ENCODE data around the gene ORM1.
"Not testable (repeated sequence)": the region's sequence is repeated elsewhere in the genome, so short reads cannot be mapped to it uniquely, and the experiment has no call there.

The ORM1 gene

DNA sequence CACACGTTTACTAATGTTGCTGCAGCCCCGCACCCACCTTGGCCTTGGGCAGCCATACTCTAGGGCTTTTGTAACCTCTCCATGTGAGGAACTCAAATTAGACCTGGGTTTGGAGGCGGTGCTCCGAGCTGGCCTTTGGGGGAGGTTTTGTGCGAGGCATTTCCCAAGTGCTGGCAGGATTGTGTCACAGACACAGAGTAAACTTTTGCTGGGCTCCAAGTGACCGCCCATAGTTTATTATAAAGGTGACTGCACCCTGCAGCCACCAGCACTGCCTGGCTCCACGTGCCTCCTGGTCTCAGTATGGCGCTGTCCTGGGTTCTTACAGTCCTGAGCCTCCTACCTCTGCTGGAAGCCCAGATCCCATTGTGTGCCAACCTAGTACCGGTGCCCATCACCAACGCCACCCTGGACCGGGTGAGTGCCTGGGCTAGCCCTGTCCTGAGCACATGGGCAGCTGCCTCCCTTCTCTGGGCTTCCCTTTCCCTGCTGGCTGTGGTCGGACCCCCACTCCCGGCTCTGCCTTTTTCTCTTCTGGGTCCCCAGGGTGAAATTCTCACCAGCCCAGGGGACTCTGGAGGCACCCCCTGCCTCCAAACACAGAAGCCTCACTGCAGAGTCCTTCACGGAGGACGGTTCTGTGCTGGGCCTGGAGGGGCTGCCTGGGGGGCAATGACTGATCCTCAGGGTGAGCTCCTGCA lies at the start of gene ORM1:
TSS of gene ORM1 (plus strand) at position 268 of the 701 bp plus-strand sequence. CDS start at position 304, 36 bp downstream.
- H3F3A ChIP-seq (ENCODE audit: insufficient read depth, low read length); H3K27me3 ChIP-seq (ENCODE audit: insufficient read depth, low read length); H3K27ac ChIP-seq (ENCODE audit: low read depth, low read length, poor library complexity, severe bottlenecking); H3K9me2 ChIP-seq (ENCODE audit: low read depth, low read length); H3K4me1 ChIP-seq (ENCODE audit: insufficient read depth, low read length, severe bottlenecking); H3K4me3 ChIP-seq (ENCODE audit: low read depth, low read length, poor library complexity, severe bottlenecking); H3K79me2 ChIP-seq (ENCODE audit: insufficient read depth, low read length); H2AFZ ChIP-seq (ENCODE audit: low read length); H3K9me3 ChIP-seq (ENCODE audit: low read length); H3K9ac ChIP-seq (ENCODE audit: low read length); H4K20me1 ChIP-seq (ENCODE audit: insufficient read depth, low read length); H3K36me3 ChIP-seq (ENCODE audit: insufficient read depth, low read length); H3K4me2 ChIP-seq (ENCODE audit: low read length): not testable (repeated sequence)

DNA sequence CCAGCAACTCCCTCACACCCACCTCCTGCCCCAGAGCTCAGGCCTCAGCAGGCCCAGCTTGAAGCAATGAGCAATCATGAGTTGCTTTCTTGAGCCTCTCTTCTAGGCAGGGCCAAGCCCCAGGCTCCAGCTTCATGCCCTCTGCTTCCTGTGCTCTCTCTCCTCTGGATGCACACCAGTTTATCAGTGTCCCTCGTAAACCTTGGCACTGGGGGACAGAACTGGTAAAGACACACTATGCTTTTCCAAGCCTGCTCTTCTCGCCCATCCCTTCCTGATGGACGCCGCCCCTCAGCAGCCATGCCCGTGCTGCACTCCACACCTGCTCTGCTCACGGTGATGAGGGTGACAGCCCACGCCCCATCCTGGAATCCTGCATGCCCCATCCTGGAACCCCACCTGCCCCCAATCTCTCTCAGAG lies 49.4 kb upstream of the ORM1 start:
- Histone ChIP-seq H3F3A (ENCODE audit: insufficient read depth, low read length) (no peaks in the 10 kb centered on the region), H3K4me2 (ENCODE audit: low read length) (no peak overlapping the region), H3K9ac (ENCODE audit: low read length) (no peak overlapping the region), H4K20me1 (ENCODE audit: insufficient read depth, low read length) (no peaks in the 10 kb centered on the region), H3K36me3 (ENCODE audit: insufficient read depth, low read length) (no peaks in the 10 kb centered on the region), H3K79me2 (ENCODE audit: insufficient read depth, low read length) (no peaks in the 10 kb centered on the region), H3K4me1 (ENCODE audit: insufficient read depth, low read length, severe bottlenecking) (no peaks in the 10 kb centered on the region), H2AFZ (ENCODE audit: low read length) (no peak overlapping the region), H3K9me2 (ENCODE audit: low read depth, low read length) (no peaks in the 10 kb centered on the region), H3K9me3 (ENCODE audit: low read length) (no peaks in the 10 kb centered on the region), H3K27ac (ENCODE audit: low read depth, low read length, poor library complexity, severe bottlenecking) (no peak overlapping the region), H3K27me3 (ENCODE audit: insufficient read depth, low read length) (no peaks in the 10 kb centered on the region), H3K4me3 (ENCODE audit: low read depth, low read length, poor library complexity, severe bottlenecking) (no peak overlapping the region)
- TF ChIP-seq, protein P1, sequence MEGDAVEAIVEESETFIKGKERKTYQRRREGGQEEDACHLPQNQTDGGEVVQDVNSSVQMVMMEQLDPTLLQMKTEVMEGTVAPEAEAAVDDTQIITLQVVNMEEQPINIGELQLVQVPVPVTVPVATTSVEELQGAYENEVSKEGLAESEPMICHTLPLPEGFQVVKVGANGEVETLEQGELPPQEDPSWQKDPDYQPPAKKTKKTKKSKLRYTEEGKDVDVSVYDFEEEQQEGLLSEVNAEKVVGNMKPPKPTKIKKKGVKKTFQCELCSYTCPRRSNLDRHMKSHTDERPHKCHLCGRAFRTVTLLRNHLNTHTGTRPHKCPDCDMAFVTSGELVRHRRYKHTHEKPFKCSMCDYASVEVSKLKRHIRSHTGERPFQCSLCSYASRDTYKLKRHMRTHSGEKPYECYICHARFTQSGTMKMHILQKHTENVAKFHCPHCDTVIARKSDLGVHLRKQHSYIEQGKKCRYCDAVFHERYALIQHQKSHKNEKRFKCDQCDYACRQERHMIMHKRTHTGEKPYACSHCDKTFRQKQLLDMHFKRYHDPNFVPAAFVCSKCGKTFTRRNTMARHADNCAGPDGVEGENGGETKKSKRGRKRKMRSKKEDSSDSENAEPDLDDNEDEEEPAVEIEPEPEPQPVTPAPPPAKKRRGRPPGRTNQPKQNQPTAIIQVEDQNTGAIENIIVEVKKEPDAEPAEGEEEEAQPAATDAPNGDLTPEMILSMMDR (IDR thresholded peaks at IDR 0.05; ENCODE audit: low read length) = no peak
- TF ChIP-seq EZH2 (IDR thresholded peaks at IDR 0.05; ENCODE audit: borderline replicate concordance, low read length) = no peak

DNA sequence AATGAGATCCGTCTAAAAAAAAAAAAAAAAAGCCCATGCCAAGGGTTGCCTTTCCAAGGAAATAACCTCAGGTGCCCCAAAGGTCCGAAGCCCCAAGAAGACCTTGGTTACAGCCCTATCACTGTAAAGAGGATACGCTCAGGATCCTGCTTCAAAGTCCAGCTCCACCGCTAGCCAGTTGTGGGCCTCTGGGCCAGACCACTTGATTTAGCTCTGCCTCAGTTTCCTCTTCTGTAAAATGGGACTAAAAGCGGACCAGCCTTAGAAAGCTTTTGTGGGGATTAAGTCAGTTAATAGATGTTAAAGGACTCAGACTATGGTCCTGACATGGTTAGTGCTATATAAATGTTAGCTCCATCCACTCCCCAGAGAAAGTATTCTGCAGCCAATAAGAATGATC lies 48.7 kb upstream of the ORM1 start:
- Histone ChIP-seq H3K79me2 (ENCODE audit: insufficient read depth, low read length) (no peaks in the 10 kb centered on the region), H3K27ac (ENCODE audit: low read depth, low read length, poor library complexity, severe bottlenecking) (no peak overlapping the region), H3K4me2 (ENCODE audit: low read length) (no peak overlapping the region), H4K20me1 (ENCODE audit: insufficient read depth, low read length) (no peaks in the 10 kb centered on the region), H3K4me3 (ENCODE audit: low read depth, low read length, poor library complexity, severe bottlenecking) (no peak overlapping the region), H3K36me3 (ENCODE audit: insufficient read depth, low read length) (no peaks in the 10 kb centered on the region), H2AFZ (ENCODE audit: low read length) (no peak overlapping the region), H3K9me3 (ENCODE audit: low read length) (no peaks in the 10 kb centered on the region), H3K27me3 (ENCODE audit: insufficient read depth, low read length) (0 out of 2 replicates have a peak, but pooled peaks cover 6% of the 10 kb centered on the region), H3K9ac (ENCODE audit: low read length) (no peak overlapping the region), H3K9me2 (ENCODE audit: low read depth, low read length) (no peaks in the 10 kb centered on the region), H3F3A (ENCODE audit: insufficient read depth, low read length) (no peaks in the 10 kb centered on the region), H3K4me1 (ENCODE audit: insufficient read depth, low read length, severe bottlenecking) (no peaks in the 10 kb centered on the region)
- TF ChIP-seq, protein P1 (IDR thresholded peaks at IDR 0.05; ENCODE audit: low read length) = no peak
- TF ChIP-seq EZH2 (IDR thresholded peaks at IDR 0.05; ENCODE audit: borderline replicate concordance, low read length) = no peak

All from OCI-LY1 (cell line).